ENCODE data around the gene FANCE.

Gene FANCE

DNA sequence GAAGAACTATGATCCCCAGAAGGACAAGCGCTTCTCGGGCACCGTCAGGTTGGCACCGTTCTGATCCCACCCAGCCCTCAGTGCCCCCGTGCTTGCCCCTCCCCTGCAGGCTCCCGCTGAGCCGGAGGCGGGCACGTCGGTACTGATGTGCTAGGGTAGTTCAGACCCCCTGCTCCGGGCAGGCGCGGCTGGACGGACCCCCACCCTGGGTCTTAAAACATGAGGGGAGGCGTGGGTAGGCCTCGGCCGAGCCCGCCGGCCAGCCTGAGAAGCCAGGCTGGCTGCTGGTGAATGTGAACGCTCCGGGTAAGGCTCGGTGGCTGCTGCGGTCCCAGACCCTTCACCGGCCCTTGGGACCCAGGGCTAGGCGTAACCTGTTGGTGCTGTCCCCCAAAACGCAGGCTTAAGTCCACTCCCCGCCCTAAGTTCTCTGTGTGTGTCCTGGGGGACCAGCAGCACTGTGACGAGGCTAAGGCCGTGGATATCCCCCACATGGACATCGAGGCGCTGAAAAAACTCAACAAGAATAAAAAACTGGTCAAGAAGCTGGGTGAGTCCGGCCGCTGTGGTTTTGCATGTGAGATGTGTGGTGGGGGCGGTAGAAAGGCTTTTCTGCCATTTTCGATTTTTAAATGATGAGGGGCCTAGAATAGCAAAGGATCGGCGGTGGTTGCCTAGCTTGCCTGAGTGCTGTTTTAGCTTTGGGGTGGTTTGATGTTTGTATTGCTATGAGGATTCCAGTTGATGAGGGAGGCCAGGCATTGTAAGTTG lies 17.0 kb downstream of the FANCE start:
- no peaks in the 10 kb centered on the region for H3K27me3 Mint-ChIP-seq
- H3K27ac Mint-ChIP-seq: peak overlapping the region; percentile 97
- H3K4me1 Mint-ChIP-seq (ENCODE audit: low read depth): peaks cover 42% of the 10 kb centered on the region
- peaks cover 69% of the 10 kb centered on the region for H3K36me3 Mint-ChIP-seq (ENCODE audit: low read depth)
- H3K4me3 Mint-ChIP-seq: peak overlapping the region; percentile 97
- H3K9me3 Mint-ChIP-seq: no peaks in the 10 kb centered on the region

DNA sequence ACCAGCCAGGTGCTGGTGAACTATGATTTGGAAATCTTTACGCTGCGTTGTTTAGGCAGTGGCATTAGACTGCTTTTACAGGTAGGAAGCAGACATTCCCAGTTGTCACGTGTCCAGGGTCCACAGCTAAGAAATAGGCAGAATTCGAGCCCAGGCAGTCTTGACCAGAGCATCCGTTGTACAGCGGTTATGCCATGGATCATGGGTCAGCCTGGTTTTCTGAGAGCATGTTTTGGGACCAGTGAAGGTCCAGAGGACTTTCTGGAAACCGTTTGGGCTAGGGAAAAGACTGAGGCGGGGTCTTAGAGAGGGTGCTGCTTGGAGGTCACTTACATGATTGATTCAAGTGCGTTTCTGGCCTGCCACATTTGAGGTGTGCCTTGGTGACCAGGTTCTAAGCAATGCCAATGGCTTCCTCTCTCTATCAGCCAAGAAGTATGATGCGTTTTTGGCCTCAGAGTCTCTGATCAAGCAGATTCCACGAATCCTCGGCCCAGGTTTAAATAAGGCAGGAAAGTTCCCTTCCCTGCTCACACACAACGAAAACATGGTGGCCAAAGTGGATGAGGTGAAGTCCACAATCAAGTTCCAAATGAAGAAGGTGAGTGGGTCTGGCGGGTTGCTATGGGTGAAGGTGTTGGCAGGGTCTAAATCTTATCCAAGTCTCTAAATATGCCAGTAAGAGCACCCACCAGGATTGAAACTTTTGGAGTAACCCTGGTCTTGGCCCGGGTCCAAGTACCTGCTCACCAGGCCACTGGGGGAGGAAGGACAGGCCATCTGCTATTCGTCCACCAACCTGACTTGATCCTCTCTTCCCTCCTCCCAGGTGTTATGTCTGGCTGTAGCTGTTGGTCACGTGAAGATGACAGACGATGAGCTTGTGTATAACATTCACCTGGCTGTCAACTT lies 17.9 kb downstream of the FANCE start:
- no peaks in the 10 kb centered on the region for H3K9me3 Mint-ChIP-seq
- peaks cover 66% of the 10 kb centered on the region for H3K36me3 Mint-ChIP-seq (ENCODE audit: low read depth)
- H3K4me3 Mint-ChIP-seq: peak overlapping the region; percentile 97
- H3K27me3 Mint-ChIP-seq: no peaks in the 10 kb centered on the region
- H3K4me1 Mint-ChIP-seq (ENCODE audit: low read depth): peaks cover 42% of the 10 kb centered on the region
- peak overlapping the region; percentile 97 for H3K27ac Mint-ChIP-seq

DNA sequence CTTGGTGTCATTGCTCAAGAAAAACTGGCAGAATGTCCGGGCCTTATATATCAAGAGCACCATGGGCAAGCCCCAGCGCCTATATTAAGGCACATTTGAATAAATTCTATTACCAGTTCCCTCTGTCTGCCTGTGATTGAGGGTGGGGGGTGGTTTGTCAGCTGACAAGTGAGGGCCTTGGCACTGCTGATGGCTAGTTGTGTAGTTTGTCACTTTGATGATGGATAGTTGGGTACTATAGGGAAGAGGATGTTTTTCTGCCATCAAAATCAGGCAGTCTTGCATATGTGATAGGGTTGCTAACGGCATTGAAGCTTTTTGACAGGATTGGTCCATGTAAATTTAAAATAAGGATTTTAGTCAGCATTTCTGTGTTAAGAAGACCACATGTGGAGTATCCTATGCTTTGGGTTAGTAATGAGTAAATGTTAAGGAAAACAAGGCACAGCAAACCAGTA lies 18.6 kb downstream of the FANCE start:
- peaks cover 42% of the 10 kb centered on the region for H3K4me1 Mint-ChIP-seq (ENCODE audit: low read depth)
- no peaks in the 10 kb centered on the region for H3K9me3 Mint-ChIP-seq
- no peaks in the 10 kb centered on the region for H3K27me3 Mint-ChIP-seq
- peak overlapping the region; percentile 97 for H3K27ac Mint-ChIP-seq
- peaks cover 65% of the 10 kb centered on the region for H3K36me3 Mint-ChIP-seq (ENCODE audit: low read depth)
- peak overlapping the region; percentile 97 for H3K4me3 Mint-ChIP-seq

DNA sequence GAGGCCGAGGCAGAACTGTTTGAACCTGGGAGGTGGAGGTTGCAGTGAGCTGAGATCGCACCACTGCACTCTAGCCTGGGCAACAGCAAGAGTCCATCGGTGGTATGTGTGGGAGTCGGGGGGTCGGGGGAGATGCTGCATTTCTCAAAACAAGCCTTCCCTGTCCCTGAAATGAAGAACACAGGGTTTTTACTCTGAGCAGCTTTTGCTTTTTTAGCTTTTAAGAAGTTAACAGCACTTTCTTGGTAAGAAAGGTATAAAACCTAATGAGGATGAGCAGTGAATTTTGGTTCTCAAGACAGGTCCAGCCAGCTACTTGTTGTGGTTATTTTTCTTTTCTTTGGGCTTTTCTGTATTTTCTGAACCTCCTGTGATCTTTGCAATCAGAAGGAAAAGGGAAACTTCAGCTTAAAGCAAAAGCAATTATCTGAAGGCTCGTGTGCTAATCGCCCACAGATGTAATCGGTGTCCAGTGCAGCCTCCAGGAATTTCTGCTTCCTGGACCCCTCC lies 19.8 kb downstream of the FANCE start:
- Mint-ChIP-seq H3K27me3 (no peaks in the 10 kb centered on the region), H3K9me3 (no peaks in the 10 kb centered on the region), H3K36me3 (ENCODE audit: low read depth) (peaks cover 55% of the 10 kb centered on the region), H3K27ac (peak overlapping the region; percentile 97), H3K4me3 (peak overlapping the region; percentile 97), H3K4me1 (ENCODE audit: low read depth) (peaks cover 42% of the 10 kb centered on the region)

DNA sequence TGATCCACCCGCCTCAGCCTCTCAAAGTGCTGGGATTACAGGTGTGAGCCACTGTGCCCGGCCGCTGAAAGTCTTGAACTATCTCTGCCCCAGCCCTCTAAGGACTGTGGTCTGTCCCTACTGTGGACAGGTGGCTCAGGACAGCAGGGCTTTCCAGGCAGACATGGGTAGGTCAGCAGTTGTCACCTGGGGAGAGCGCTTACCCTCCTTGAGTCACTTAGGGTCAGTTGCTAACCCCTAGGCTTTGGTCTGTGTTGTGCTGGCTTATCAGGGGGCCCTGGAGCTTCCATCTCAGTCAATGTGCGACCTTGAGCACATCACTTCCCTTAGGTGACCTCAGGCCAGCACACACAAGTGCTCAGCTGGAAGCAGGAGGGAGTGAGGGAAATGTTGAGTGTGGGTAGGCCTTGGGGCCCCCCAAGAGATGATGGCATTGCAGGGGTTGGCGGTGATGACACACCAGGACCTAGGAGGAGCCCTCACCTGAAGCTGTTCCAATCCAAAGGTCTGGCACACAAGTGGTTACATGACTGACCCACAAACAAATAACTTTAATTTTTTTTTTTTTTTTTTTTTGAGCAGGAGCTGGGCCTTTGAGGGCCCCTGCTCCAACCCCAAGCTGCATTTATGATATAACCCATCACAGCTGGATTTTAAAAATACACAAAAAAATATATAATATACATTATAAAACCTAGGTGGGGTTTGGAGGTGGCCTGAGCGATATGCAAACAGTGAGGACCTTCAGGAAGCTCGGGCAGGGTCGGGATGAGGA lies 21.1 kb downstream of the FANCE start:
- H3K4me3 Mint-ChIP-seq: peak overlapping the region; percentile 49
- no peaks in the 10 kb centered on the region for H3K27me3 Mint-ChIP-seq
- H3K36me3 Mint-ChIP-seq (ENCODE audit: low read depth): peaks cover 47% of the 10 kb centered on the region
- H3K27ac Mint-ChIP-seq: peak overlapping the region; percentile 67
- no peaks in the 10 kb centered on the region for H3K9me3 Mint-ChIP-seq
- peaks cover 32% of the 10 kb centered on the region for H3K4me1 Mint-ChIP-seq (ENCODE audit: low read depth)

DNA sequence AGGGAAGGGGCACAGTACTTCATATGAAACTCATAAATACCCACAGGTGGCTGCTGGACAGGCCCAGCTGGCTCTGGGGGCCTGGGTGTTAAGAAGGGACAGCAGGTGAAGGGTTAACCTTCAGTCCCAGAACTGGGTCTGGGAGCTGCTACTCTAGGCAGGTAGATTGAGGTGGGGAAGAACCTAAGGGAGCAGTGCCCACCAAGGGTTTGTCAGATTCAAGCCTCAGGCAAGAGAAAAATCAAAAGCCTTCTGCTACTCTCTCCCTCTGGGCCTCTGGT lies 21.7 kb downstream of the FANCE start:
- no peak overlapping the region for H3K27ac Mint-ChIP-seq
- peaks cover 42% of the 10 kb centered on the region for H3K36me3 Mint-ChIP-seq (ENCODE audit: low read depth)
- H3K9me3 Mint-ChIP-seq: no peaks in the 10 kb centered on the region
- no peaks in the 10 kb centered on the region for H3K27me3 Mint-ChIP-seq
- peaks cover 32% of the 10 kb centered on the region for H3K4me1 Mint-ChIP-seq (ENCODE audit: low read depth)
- H3K4me3 Mint-ChIP-seq: no peak overlapping the region

DNA sequence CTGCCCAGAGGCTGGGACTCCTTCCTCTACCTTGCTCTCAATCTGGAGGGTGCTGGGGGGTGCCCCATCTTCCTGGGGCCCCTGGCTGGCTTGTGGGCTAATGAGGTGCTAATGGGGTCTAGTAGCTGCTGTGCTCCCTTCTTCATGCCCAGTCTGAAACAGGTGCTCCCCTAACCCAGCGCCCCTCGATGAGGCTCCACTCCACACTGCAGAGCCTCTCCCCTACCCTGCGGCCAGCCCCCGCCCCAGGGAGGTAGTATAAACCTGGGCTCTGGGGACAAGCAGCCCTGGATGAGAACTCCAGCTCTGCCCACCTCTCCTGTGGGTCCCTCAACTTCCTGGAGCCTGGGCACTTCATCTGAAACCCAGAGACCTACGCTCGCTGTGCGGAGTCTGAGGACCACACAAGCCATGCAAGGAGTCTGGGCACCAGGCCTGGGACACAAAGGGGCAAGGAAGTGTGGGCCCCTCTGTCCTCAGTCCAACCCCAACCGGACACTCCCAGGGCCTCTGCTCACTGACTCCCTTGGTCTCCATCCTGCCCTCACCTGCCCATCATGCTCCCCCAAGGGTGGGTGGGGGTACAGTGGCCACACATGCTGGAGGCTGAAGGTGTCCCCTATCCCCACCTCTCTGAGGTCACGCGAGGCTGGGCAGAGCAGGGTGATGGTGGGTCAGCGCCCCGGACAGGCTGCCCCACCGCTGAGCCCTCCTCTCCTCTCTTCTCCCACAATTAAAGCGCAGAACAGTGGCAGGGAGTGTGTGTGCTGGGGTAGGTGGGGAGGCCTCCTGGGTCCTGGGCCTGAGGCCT lies 22.2 kb downstream of the FANCE start:
- H3K4me3 Mint-ChIP-seq: no peak overlapping the region
- H3K4me1 Mint-ChIP-seq (ENCODE audit: low read depth): peaks cover 30% of the 10 kb centered on the region
- no peaks in the 10 kb centered on the region for H3K9me3 Mint-ChIP-seq
- H3K36me3 Mint-ChIP-seq (ENCODE audit: low read depth): peaks cover 36% of the 10 kb centered on the region
- no peaks in the 10 kb centered on the region for H3K27me3 Mint-ChIP-seq
- H3K27ac Mint-ChIP-seq: peak overlapping the region; percentile 36

DNA sequence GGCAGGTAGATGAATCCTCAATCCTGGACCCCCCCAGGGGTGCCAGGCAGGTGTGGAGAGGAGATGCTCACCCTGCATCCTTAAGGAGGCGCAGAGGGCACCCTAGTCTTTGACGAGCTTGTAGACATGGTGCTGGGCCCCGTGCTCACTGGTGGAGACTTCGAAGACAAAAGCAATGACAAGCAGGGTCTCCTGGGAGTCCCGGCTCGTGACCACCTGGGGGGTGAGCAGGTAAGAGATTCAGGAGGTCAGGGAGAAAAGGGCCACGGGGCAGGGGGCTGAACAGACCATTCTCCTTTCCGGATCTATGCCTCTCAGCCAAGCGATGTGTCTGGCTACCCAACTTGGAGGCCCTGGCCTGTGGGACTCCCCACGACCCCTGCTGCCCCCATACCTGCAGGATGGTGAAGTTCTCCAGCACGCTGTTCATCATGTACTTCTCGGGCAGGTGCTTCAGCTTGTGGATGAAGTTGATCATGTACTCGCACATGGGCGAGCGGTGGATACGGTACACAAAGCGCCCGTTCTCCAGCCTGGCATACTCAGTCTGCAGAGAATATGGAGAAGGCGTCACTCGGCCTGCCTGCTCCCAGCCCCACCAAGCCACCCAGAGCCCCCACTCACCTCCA lies 22.9 kb downstream of the FANCE start:
- H3K4me1 Mint-ChIP-seq (ENCODE audit: low read depth): peaks cover 23% of the 10 kb centered on the region
- no peaks in the 10 kb centered on the region for H3K27me3 Mint-ChIP-seq
- H3K27ac Mint-ChIP-seq: peak overlapping the region; percentile 47
- peaks cover 29% of the 10 kb centered on the region for H3K36me3 Mint-ChIP-seq (ENCODE audit: low read depth)
- H3K9me3 Mint-ChIP-seq: no peaks in the 10 kb centered on the region
- no peak overlapping the region for H3K4me3 Mint-ChIP-seq

DNA sequence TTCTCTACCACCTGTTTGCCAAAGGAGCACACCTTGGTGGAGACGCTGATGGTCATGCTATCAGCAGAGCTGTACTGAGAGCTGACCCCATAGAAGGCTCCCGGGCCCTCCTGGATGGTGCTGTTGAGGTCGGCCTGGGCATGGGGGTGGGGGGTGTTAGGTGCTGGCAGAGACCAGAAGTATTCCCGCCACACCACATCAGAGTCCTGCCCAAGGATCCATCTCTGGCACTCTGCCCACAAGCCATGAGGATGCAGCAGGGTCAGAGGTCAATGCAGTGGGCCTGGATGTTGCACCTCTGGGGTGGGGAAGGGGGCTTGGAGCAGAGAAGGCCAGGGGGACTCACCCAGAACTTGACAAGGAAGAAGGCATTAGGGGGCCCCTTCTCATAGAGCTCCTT lies 23.4 kb downstream of the FANCE start:
- H3K9me3 Mint-ChIP-seq: no peaks in the 10 kb centered on the region
- peaks cover 24% of the 10 kb centered on the region for H3K36me3 Mint-ChIP-seq (ENCODE audit: low read depth)
- H3K27ac Mint-ChIP-seq: no peak overlapping the region
- H3K4me3 Mint-ChIP-seq: no peak overlapping the region
- H3K4me1 Mint-ChIP-seq (ENCODE audit: low read depth): peaks cover 18% of the 10 kb centered on the region
- H3K27me3 Mint-ChIP-seq: no peaks in the 10 kb centered on the region

DNA sequence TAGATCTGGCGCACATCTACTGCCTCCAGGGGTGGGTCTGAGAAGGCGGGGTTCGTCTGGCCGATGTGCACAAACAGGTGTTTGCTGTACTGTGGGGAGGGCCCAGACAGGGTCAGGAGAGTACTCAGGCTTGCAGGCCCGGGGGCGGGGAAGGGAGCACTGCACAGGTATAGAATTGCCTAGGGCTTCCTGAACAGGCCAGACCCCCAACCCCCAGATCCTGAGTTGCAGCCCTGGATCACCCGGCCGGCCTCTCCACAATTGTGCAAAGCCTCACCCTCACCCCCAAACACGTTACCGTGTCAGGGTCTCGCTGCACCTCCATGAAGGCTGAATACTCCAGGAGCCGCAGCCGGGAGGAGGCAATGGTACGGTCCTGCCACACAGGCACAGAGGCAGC lies 23.9 kb downstream of the FANCE start:
- Mint-ChIP-seq H3K4me1 (ENCODE audit: low read depth) (peaks cover 14% of the 10 kb centered on the region), H3K27me3 (no peaks in the 10 kb centered on the region), H3K9me3 (no peaks in the 10 kb centered on the region), H3K36me3 (ENCODE audit: low read depth) (peaks cover 19% of the 10 kb centered on the region), H3K4me3 (no peak overlapping the region), H3K27ac (no peak overlapping the region)

DNA sequence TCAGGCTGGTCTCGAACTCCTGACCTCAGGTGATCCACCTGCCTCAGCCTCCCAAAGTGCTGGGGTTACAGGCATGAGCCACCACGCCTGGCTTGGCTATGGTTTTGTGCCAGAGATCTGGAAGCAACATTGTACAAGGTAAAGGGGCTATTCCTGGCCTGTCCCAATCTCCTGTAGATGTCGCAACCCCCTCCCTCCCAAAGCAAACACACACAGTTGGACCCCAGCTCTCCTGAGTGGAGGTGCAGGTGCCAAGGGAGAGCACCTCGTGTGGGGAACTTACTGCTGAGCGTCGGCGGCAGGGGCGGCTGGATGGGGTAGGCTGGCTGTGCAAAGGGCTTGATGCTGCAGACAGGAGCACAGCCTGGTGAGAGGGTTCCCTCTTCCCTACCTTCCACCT lies 24.9 kb downstream of the FANCE start:
- no peaks in the 10 kb centered on the region for H3K27me3 Mint-ChIP-seq
- peaks cover 9% of the 10 kb centered on the region for H3K36me3 Mint-ChIP-seq (ENCODE audit: low read depth)
- no peaks in the 10 kb centered on the region for H3K9me3 Mint-ChIP-seq
- H3K4me1 Mint-ChIP-seq (ENCODE audit: low read depth): peaks cover 5% of the 10 kb centered on the region
- H3K27ac Mint-ChIP-seq: no peak overlapping the region
- H3K4me3 Mint-ChIP-seq: no peak overlapping the region

DNA sequence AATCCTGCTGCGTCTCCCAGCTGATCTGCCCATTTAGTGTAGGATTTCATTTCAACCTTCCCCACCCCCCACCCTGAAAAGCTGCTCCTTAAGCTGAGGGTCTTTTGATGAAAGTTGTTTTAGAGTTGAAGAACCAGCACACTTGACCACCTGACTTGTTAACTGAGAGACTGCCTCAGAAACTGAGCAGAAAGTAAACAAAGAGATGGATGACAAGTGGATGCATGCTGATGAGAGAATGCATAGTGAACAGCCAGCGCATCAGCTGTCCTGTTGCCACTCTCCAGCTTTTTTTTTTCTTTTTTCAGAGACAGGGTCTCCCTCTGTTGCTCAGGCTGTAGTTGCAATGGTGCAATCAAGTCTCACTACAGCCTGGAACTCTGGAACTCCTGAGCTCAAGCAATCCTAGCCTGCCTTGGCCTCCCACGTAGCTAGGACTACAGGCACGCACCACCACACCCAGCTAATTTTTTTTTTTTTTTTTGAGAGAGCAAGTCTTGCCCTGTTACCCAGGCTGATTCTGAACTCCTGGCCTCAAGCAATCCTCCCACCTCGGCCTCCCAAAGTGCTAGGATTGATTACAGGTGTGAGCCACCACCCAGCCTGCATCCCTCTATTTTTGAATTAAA lies 25.5 kb downstream of the FANCE start:
- Mint-ChIP-seq H3K9me3 (no peaks in the 10 kb centered on the region), H3K27ac (no peak overlapping the region), H3K27me3 (no peaks in the 10 kb centered on the region), H3K36me3 (ENCODE audit: low read depth) (peaks cover 3% of the 10 kb centered on the region), H3K4me3 (no peak overlapping the region), H3K4me1 (ENCODE audit: low read depth) (no peaks in the 10 kb centered on the region)

DNA sequence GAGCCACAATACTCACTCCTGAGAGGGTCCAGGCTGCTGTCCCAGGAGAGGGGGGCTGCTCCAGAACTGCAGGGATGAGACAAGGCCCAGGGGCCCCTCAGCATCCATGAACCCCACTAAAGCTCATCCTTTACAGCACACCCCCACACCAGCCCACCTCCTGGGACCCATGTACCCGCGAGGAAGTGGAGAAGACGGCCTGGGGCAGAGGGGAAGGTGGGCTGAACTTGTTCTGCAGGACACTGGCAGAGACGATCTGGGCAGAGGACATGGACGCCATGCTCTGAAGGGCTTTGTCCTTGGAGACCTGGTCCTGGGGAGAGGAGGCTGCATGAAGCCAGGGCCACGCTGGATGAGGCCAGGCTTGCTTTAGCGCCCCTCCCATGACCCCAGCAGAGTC lies 26.1 kb downstream of the FANCE start:
- H3K27me3 Mint-ChIP-seq: no peaks in the 10 kb centered on the region
- H3K27ac Mint-ChIP-seq: no peak overlapping the region
- H3K4me3 Mint-ChIP-seq: no peak overlapping the region
- no peaks in the 10 kb centered on the region for H3K9me3 Mint-ChIP-seq
- H3K4me1 Mint-ChIP-seq (ENCODE audit: low read depth): no peaks in the 10 kb centered on the region
- H3K36me3 Mint-ChIP-seq (ENCODE audit: low read depth): no peaks in the 10 kb centered on the region
